Mucosa of stomach (tissue), 1 donor: ENCODE results near the gene SCARF1.

Source experiments
- H3K27me3 ChIP-seq: one replicate; pipeline ENCODE4 v1.7.0; 2013; ENCODE audit warnings: mild to moderate bottlenecking, low read length; ENCODE audit not compliant: control insufficient read depth, insufficient read depth
- H3K36me3 ChIP-seq: one replicate; pipeline ENCODE4 v1.7.0; 2013; ENCODE audit warnings: low read length; ENCODE audit not compliant: control insufficient read depth, insufficient read depth
- H3K4me1 ChIP-seq: one replicate; pipeline ENCODE4 v1.7.0; 2013; ENCODE audit warnings: mild to moderate bottlenecking, low read length; ENCODE audit not compliant: control insufficient read depth, insufficient read depth
- H3K4me3 ChIP-seq: one replicate; pipeline ENCODE4 v1.7.0; 2013; ENCODE audit warnings: low read length
- H3K9ac ChIP-seq: one replicate; pipeline ENCODE4 v1.7.0; 2013; ENCODE audit warnings: mild to moderate bottlenecking, low read length, moderate library complexity
- H3K9me3 ChIP-seq: one replicate; pipeline ENCODE4 v1.7.0; 2013; ENCODE audit warnings: mild to moderate bottlenecking, low read length, moderate library complexity; ENCODE audit not compliant: control insufficient read depth
- donor health status: Pancreatic carcinoma.

The SCARF1 gene

DNA sequence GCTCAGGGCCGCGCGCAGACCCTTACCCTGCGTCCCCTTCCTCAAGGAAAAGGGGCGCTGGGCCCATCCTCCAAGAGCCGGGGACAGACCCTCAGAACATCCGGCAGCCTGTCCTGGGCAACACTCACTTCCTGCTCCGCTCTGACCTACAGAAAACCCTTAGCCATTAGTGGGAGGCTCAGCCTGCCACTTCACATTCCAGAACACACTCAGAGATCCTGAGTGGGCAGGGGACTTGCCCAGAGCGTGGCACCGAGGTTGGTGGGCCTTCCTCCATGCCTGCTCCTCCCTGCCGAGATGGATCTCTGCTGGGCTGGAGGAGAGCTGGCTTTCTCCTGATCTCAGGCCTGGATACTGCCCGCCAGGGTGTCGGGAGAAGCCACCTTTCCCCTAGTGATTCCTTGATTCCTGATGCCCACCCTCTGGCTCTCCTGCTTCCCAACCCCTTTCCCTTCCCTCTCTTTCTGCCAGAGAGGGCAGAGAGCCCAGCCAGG lies 1.5 kb downstream of the SCARF1 start:
- H3K9me3 ChIP-seq = no peaks in the 10 kb centered on the region
- no peaks in the 10 kb centered on the region for H3K27me3 ChIP-seq
- H3K36me3 ChIP-seq = no peaks in the 10 kb centered on the region
- H3K9ac ChIP-seq = peak overlapping the region; percentile 58
- no peak overlapping the region for H3K4me3 ChIP-seq
- peaks cover 29% of the 10 kb centered on the region for H3K4me1 ChIP-seq

DNA sequence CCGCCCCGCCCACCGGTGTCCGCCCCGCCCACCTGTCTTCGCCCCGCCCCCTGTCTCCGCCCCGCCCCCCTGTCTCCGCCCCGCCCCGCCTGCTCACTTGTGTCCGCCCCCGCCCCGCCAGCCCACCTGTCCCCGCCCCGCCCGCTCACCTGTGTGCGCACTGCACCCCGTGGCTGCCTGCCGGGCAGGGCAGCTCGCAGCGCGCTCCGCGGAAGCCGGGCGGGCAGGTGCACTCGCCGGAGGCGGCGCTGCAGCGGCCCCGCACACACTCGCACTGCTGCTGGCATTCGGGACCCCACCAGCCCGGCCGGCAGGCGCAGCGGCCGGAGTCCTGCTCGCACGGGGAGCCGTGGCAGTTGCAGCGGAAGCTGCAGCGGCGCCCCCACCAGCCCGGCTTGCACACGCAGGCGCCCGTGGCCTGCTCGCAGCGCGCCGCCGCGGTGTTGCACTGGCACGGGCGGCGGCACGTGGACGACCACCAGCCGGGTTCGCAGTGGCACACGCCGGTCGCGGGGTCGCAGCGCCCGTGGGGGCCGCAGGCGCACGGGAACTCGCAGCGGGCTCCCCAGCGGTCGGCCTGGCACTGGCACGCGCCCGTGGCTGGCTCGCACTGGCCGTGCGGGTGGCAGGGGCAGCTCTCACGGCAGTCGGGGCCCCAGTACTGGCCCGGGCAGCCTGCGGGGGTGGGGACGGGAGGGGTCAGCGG lies 2.1 kb downstream of the SCARF1 start:
- Histone ChIP-seq H3K4me1 (peaks cover 27% of the 10 kb centered on the region), H3K36me3 (no peaks in the 10 kb centered on the region), H3K27me3 (no peaks in the 10 kb centered on the region), H3K9me3 (no peaks in the 10 kb centered on the region), H3K4me3 (no peak overlapping the region), H3K9ac (peak overlapping the region; percentile 58)

DNA sequence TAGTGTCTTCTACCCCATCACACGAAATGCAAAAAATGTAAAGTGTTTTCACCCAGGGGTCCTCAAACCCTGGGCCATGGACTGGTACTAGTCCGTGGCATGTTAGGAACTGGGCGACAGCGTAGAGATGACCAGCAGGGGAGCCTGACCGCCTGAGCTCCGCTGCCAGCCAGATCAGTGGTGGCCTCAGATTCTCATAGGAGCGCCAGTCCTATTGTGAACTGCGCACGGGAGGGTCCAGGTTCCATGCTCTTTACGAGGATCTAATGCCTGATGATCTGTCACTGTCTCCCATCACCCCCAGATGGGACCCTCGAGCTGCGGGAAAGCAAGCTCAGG lies 4.5 kb downstream of the SCARF1 start:
- no peak overlapping the region for H3K4me3 ChIP-seq
- no peak overlapping the region for H3K9ac ChIP-seq
- no peaks in the 10 kb centered on the region for H3K36me3 ChIP-seq
- no peaks in the 10 kb centered on the region for H3K9me3 ChIP-seq
- peaks cover 14% of the 10 kb centered on the region for H3K4me1 ChIP-seq
- no peaks in the 10 kb centered on the region for H3K27me3 ChIP-seq

DNA sequence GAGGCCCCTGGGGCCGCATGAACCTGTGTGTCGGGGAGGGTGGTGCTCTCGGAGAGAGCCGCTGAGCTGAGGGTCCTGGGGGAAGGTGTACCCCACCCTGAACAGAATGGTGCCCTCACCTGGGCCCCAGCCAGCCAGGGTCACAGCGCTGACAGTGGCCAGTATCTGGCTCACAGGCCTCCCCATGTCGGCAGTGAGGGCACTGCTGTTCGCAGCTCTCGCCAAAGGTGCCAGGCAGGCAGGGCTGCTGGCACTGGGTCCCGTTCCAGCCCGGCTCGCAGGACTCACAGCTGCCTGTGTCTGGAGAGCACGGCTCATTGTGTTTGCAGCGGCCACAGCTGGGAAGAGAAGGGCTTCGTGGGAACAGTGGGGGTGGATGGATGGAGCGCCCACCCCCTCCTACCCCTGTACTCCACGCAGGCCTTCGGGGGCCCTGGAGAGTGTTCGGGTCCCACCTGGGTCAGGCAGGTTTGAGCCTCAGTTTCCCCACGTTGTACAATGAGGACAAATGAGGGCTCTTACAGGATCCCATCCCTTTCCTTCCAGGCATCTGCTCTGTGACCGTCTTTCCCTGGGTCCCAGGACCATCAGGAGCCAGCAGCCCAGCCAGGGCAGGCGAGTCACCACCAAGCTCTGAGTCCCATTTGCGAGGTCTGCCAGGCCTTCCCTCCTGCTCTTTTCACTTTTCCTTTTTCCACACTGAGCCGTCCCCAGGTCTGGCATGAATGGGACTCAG lies 5.0 kb downstream of the SCARF1 start:
- Histone ChIP-seq H3K9ac (no peak overlapping the region), H3K36me3 (no peaks in the 10 kb centered on the region), H3K27me3 (no peaks in the 10 kb centered on the region), H3K4me3 (no peak overlapping the region), H3K9me3 (no peaks in the 10 kb centered on the region), H3K4me1 (peaks cover 14% of the 10 kb centered on the region)

DNA sequence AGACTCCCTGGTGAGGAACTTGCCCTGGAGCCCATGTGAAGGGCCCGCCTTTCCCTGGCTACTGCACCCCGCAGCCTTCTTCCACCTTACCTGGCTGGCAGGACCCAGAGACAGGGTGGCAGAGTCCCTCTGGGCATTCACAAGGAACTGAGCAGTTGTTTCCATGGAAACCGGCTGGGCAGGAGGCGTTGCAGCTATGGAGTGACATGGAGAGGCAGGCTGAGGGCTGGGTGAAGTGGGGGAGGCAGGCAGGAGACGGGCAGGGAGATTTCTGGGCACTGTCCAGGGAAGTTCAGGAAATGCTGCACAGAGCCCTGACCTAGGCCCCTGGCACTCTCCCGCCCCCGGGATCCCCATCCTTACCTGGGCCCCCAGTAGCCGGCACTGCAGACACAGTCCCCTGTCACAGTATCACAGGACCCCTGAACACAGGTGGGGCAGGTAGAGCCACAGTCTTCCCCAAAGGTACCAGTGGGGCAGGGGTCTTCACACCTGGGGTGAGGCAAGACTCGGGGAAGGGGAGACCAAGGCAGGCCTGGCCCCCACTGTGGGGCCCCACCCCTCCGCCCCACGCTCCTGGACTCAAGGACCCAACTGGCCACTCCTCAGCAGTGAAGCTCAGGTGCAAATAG lies 5.9 kb downstream of the SCARF1 start:
- H3K4me3 ChIP-seq = no peak overlapping the region
- H3K36me3 ChIP-seq = no peaks in the 10 kb centered on the region
- no peaks in the 10 kb centered on the region for H3K9me3 ChIP-seq
- H3K4me1 ChIP-seq = peaks cover 13% of the 10 kb centered on the region
- H3K27me3 ChIP-seq = no peaks in the 10 kb centered on the region
- no peak overlapping the region for H3K9ac ChIP-seq

DNA sequence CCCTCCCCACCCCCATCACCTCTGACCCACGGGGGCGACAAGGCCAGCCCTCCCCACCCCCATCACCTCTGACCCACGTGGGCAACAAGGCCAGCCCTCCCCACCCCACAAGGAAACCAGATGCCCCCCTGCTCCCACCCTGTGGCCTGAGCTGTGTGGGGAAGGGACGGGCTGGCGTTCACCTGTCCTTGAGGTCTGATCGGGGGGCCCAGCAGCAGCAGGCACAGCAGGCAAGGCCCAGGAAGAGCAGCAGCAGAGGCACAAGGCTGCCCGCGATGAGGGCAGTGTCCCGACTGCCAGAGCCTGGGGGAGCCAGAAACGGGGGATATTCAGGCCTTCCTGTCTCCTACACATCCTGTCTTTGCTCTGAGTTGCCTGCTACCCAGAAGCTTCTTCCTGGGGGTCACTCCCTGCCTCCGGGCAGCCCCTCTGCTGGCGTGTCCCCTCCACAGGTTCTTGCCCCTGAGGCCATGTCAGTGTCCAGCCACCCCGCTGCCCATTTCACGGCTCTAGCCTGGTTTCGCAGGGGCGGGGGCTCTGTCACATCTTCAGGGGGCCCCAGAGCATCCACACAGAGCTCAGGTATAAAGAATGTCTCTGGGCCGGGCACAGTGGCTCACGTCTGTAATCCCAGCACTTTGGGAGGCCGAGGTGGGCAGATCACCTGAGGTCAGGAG lies 6.8 kb downstream of the SCARF1 start:
- Histone ChIP-seq H3K27me3 (no peaks in the 10 kb centered on the region), H3K9me3 (no peaks in the 10 kb centered on the region), H3K4me1 (peaks cover 4% of the 10 kb centered on the region), H3K36me3 (no peaks in the 10 kb centered on the region), H3K9ac (no peak overlapping the region), H3K4me3 (no peak overlapping the region)

DNA sequence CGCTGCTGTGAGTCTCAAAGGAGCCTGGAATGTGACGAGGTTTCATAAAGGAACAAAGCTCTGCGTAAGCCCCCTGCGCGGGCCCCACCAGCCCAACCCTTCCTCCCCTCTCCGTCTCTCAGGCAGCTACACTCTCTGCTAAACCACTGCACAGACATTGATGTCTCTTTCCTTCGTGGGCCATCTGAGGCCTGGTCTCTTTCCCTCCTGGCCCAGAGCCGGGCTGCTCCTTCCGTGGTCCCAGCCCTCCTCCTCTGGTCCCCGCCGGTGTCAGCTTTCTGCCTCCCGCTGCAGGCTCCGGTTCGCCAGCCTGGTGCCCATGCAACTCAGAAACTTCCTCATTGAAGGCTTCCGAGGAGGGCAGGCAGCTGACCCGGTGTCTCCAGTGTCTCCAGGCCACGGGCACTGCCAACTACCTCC lies 7.4 kb downstream of the SCARF1 start:
- Histone ChIP-seq H3K36me3 (no peaks in the 10 kb centered on the region), H3K9me3 (no peaks in the 10 kb centered on the region), H3K4me1 (no peaks in the 10 kb centered on the region), H3K27me3 (no peaks in the 10 kb centered on the region), H3K9ac (no peak overlapping the region), H3K4me3 (no peak overlapping the region)

DNA sequence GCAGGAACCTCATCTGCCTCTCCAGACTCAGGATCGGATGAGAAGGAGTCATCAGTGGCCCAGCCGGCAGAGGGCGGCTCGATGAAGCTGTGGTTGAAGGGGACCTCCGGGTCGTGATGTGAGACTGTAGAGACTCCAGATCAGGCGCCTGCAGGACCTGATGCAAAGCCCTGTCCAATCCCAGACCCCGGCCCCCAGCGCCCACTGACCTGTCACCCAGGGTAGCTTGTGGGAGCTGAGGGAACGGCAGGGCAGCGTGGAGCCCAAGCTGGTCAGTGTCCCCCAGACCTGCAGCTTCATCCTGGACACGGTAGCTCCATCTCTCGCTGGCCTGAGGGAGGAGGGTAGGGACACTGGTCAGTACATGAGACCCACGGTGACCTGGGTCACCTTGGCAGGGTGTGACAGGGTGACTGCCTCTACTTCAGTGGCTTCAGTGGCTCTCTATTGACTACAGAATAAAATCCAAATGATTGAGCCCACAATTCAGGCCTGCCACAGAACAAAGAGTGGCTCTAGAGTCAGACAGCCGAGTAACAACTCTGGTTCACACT lies 8.7 kb downstream of the SCARF1 start:
- Histone ChIP-seq H3K9ac (no peak overlapping the region), H3K27me3 (no peaks in the 10 kb centered on the region), H3K4me3 (no peak overlapping the region), H3K9me3 (no peaks in the 10 kb centered on the region), H3K36me3 (no peaks in the 10 kb centered on the region), H3K4me1 (no peaks in the 10 kb centered on the region)

DNA sequence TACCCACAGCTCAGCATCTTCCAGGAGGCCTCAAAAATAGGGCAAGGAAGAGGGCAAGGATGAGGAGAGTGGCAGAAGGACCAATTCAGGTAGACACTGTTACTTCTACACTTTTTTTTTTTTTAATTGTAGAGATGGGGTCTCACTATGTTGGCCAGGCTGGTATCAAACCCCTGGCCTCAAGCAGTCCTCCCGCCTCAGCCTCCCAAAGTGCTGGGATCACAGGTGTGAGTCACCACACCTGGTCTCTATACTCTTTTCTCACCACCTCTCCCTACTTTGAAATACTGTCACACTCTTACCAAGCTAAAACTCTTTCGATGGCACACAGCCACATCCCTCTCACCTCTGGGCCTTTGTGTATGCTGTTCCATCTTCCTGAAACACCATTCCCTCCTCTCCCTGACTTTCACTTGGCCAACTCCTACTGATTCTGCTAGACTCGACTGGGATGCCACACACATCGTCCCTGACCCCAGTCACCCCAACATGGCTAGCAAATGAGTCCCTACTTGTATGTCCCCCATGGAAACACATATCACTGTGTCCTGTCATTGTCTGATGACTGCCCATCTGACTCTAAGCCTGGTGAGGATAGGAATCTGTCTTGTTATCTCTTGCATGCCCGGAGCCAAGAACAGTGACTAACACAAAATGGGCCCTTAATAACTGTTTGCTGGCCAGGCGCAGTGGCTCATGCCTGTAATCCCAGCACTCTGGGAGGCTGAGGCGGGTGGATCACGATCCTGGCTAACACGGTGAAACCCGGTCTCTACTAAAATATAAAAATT lies 9.7 kb downstream of the SCARF1 start:
- Histone ChIP-seq H3K4me1 (no peaks in the 10 kb centered on the region), H3K36me3 (no peaks in the 10 kb centered on the region)

DNA sequence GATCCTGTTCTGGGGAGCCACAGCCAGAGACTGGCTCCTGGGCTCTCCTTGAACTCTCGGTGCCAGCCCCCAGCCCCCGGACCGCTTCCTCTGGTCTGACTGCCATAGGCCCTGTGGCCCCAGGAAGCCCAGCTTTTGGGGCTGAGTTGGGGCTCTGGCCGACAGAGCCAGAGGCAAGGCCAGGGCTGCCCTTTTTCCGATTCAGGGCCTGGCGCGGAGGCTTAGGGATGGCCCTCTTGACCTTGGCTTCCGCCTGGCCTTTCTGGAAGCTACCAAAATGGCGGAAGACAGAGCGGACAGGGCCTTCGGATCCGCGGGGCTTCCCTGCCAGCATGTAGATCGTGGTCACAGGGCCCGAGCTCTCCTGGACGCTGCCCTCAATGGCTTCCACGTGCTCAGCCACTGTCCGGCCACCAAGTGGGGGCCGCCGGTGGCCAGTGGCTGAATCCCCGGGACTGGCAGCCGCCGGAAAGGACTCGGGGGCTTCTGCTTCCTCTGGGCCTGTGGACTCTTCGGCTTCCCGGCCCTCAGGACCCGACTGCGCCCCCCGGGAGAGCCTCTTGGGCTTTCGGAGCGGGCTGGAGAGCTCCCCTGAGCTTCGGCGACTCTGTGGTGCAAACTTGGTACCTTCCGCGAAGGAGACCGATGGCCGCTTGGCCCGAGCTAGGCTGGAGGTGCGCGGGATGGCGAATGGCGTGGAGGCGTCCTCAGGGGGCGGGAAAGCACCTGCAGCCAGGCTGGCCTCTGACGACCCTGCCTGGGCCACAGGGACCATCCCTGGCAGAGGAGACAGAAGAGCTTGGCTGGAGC lies 10.5 kb downstream of the SCARF1 start:
- no peaks in the 10 kb centered on the region for H3K9me3 ChIP-seq
- no peaks in the 10 kb centered on the region for H3K4me1 ChIP-seq
- no peaks in the 10 kb centered on the region for H3K36me3 ChIP-seq
- no peak overlapping the region for H3K9ac ChIP-seq
- H3K27me3 ChIP-seq = no peaks in the 10 kb centered on the region
- no peak overlapping the region for H3K4me3 ChIP-seq

More for the DNA sequence above, 9.7 kb downstream of the SCARF1 start:
- Histone ChIP-seq H3K9ac (no peak overlapping the region), H3K9me3 (no peaks in the 10 kb centered on the region), H3K4me3 (no peak overlapping the region), H3K27me3 (no peaks in the 10 kb centered on the region)

DNA sequence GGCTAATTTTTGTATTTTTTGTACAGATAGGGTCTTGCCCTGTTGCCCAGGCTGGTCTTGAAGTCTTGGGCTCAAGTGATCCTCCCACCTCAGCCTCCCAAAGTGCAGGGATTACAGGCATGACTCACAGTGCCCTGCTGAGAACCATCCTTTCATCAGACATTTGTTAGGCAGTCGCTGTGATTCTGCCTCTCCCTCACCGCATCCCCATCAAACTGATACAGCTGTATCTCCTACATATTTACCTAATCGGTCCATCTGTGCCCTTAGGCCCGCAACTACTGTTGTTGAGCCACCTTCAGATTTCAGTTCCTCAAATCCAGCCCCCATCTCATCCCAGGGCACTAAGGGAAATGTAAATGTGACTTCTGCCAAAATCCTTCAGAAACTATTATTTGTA lies 14.9 kb downstream of the SCARF1 start:
- H3K27me3 ChIP-seq = no peaks in the 10 kb centered on the region
- H3K4me1 ChIP-seq = peaks cover 26% of the 10 kb centered on the region
- H3K4me3 ChIP-seq = no peak overlapping the region
- no peak overlapping the region for H3K9ac ChIP-seq
- no peaks in the 10 kb centered on the region for H3K9me3 ChIP-seq
- no peaks in the 10 kb centered on the region for H3K36me3 ChIP-seq
